Subcutaneous adipose tissue (tissue), 4 donors: ENCODE results near the gene BRCC3. TPM values are rescaled to one million over a fixed set of nuclear protein-coding genes. Genes with fewer than 3 reads are reported as not detected.

Experiments used
- CTCF ChIP-seq: fragments of 450-650 bp; IDR thresholded peaks from one replicate; pipeline ENCODE4 v1.5.1; 2016; ENCODE audit warnings: low read depth, mild to moderate bottlenecking, control low read depth, antibody characterized with exemption, moderate library complexity
- total RNA-seq, 4 donors: library from RNA; depleted of rRNA; stranded (reverse); fragments of >200 nt; gene quantifications; one replicate each; pipeline ENCODE4 v1.1.0, GENCODE V29; 2016

BRCC3 gene
- 10 to 100 TPM; 12.8 to 18.7 (median 15.7) TPM for total RNA-seq

- no peak for TF ChIP-seq CTCF
These were observed at the start of gene BRCC3, which contains the start of the genes CMC4 and MTCP1 for GRCh38 chrX:155070975-155071693. Gene BRCC3, plus strand, starts transcription at chrX:155071508. Its CDS starts 20 bp downstream, at chrX:155071528. Gene CMC4, minus strand, starts transcription at chrX:155071136. Its CDS starts 7,113 bp downstream, at chrX:155064023. Gene MTCP1, minus strand, starts transcription at chrX:155071136. Its CDS starts 5,126 bp downstream, at chrX:155066010.

- no peak for TF ChIP-seq CTCF
These were observed 48.7 kb upstream of the BRCC3 start, which contains the start of gene F8 for GRCh38 chrX:155022585-155022984. Gene F8, minus strand, starts transcription at chrX:155022723. Its CDS starts 171 bp downstream, at chrX:155022552.

- no peak for TF ChIP-seq CTCF
These were observed 47.1 kb upstream of the BRCC3 start for GRCh38 chrX:155023907-155024833.

GRCh38 chrX:155026420-155026726, 44.9 kb upstream of the BRCC3 start:
- TF ChIP-seq CTCF, result no peak

- no peak for TF ChIP-seq CTCF
These were observed 44.4 kb upstream of the BRCC3 start, which contains the start of gene FUNDC2 for GRCh38 chrX:155026727-155027508. Gene FUNDC2, plus strand, starts transcription at chrX:155026844. Its CDS starts 95 bp downstream, at chrX:155026939.

GRCh38 chrX:155027509-155028066, 43.7 kb upstream of the BRCC3 start:
- no peak for TF ChIP-seq CTCF
